GM18951 (cell line): ENCODE results near the gene CDK18.

Experiments used
- POLR2A ChIP-seq: IDR thresholded peaks from 4 replicates; pipeline ENCODE4 v1.6.1; 2011; ENCODE audit warnings: mild to moderate bottlenecking; ENCODE audit not compliant: insufficient read length, insufficient read depth; ENCODE audit errors: extremely low read depth
- in situ Hi-C: fragments of 300-500 bp; cut with MboI; formaldehyde crosslinking; loops from one replicate; pipeline ENCODE4 v1.12.0; 2022; ENCODE audit warnings: low sequenced_read_pairs, mixed read lengths, inconsistent platforms; ENCODE audit not compliant: unreplicated experiment

Gene CDK18

DNA sequence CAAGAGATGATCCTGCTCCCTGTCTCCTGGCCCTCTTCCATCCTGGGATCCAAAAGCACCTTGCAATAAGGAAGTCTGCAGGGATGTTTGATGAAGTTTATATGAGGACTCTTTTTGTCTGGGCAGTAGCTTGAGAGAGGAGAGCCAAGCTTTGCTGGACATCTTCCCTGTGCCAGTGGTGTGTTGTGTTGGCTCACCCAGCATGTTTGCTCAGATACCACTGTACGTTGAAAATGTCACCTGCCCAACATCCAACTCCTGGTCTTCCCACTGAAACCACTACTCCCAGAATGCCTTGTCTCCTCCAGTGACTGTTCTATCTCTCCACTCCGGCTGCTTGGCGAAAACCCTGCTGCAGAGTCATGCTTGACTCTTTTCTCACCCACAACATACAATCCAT is 12.8 kb downstream of the CDK18 start:
- in situ Hi-C loops, result no loop called here
- TF ChIP-seq POLR2A, result no peak

DNA sequence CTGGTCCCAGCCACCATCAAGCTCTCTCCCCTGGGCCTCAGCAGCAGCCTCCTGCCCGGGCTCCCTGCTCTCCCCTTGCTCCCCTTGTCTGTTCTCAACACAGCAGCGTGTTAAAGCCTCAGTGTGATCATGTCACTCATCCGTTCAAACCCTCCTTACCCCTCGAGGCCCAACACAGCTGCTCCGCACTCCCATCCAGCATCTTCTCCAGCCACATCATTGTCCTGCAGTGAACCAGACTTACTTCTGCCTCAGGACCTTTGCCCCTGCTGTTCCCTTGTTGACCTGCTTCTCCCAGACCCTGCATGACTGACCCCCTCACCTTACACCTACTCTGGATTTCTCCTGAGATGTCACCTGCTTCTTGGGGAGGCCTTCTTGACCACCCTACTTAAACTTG is 13.3 kb downstream of the CDK18 start:
- in situ Hi-C loops, result no loop called here
- no peak for TF ChIP-seq POLR2A

DNA sequence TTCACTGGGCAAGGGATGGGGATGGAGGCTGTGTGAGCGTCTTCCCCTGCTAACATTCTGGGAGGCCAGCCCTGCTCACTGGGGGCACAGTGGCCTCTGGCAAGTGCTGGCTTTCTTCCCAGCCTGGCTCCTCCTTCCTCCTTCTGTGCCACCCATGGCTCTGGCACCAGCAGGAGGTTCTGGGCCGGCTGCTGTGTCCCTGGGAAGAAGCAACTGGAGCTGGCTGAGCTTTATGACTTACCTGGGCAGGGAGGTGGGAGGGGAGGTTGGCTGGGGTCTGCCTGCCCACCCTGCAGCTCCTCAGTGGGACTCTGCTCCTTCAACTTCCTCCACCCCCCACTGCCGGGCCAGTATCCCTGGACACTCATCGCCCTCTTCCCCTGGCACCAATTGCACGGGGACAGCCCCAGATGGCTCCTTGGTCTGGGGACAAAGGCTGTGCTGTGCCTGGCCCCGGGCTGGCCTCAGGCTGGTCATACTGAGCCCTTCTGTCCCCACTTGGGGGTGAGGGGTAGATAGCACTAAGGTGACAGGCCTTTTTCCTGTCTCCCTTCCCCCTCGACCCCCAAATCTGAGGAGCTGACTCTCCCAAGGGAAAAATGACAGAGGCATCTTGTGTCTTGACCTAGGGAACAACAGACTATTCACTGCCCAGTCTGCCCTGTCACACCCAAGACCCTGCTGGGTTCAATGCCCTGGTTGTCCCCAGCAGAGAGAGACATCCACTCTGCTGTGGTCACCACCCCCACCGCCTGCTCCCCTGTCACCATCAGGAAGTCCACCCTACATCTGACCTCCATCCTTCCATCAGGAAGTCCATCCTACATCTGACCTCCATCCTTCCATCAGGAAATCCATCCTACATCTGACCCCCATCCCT is 14.4 kb downstream of the CDK18 start:
- in situ Hi-C loops, result no loop called here
- no peak for TF ChIP-seq POLR2A

DNA sequence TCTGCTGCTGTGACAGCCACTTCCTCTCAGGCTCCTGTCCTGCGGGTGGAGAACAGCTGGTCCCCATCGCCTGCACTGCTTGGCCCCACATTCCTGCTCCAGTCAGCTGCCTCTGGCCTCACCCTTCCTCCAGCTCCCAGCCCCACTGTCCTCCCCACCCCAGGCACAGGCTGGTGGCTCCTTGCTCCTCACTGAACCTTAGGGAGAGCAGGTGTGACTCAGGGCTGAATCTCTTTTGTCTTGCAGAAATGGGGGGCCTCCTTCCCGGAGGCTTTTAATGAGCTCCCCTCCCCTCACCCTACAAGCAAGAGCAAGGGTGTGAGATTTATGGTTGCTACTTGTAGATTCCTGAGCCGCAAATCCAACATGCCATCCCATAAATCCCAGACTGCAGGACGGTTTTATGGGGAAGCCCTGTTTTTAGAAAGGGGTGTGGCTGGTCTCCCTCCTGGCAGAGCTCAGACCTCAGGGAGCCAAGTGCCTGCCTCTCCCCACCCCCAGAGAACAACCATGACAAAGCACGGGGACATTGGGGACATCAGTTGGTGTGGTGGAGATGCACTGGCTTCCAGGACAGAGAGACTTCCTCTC is 15.2 kb downstream of the CDK18 start:
- in situ Hi-C loops, result no loop called here
- no peak for TF ChIP-seq POLR2A

DNA sequence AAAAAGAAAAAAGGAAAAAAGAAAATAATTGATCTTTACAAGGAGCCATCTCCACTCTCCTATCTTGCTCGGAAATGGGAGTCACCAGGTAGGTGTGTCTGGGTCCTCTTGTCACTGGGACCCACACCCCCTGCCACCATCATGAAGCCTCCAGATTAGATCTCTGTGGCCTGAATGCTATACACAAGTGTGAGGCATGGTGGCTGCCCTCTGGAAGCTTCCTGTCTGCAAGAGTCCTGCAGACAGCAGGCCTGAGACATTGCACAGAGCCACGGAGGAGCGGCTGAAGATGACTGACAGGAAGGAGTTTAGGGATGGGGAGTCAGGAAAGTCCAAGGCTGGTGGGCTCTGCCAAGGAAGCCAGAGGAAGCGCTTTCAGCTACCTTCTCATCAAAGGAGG is 16.2 kb downstream of the CDK18 start:
- no peak for TF ChIP-seq POLR2A
- in situ Hi-C loops, result no loop called here

DNA sequence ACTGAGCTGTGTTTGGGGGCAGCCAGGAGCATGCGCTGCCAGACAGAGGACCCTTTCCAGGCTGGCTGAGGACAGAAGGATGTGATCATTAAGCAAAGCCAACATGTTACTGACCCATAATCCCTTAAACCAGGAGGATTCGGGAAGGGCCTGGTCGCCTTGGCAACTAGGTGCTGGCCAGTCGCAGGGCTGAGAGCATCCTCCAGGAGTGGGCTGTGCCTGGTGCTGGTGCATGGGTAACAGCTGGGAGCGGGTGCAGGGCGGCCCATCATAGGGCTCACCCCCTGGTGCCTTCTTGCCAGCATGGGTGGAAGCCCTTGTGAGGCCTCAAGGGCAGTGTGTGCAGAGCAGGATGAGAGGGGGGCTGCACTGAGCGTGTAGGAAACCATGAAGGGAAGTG is 17.2 kb downstream of the CDK18 start:
- in situ Hi-C loops, result no loop called here

DNA sequence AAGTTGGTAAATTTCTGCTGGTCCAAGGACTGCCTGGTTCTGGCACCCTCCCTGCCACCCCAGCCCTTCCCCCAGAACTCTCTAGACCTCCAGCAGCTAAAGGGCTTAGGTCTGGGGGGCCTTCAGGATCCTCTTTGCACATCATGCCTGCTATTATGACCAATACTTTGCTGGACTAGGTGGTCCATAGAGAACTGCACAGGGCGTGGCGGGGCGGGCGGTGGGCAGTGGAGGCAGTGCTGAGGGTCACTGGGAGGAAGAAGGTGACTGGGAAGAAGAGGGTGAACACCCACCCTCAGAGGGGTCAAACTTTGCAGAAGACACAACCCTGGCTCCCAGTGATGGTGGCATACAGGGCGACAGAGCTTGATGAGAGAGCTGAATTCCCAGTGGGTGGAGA is 18.2 kb downstream of the CDK18 start:
- in situ Hi-C loops, result no loop called here
- TF ChIP-seq POLR2A, result no peak

More for the DNA sequence above, 17.2 kb downstream of the CDK18 start:
- no peak for TF ChIP-seq POLR2A

DNA sequence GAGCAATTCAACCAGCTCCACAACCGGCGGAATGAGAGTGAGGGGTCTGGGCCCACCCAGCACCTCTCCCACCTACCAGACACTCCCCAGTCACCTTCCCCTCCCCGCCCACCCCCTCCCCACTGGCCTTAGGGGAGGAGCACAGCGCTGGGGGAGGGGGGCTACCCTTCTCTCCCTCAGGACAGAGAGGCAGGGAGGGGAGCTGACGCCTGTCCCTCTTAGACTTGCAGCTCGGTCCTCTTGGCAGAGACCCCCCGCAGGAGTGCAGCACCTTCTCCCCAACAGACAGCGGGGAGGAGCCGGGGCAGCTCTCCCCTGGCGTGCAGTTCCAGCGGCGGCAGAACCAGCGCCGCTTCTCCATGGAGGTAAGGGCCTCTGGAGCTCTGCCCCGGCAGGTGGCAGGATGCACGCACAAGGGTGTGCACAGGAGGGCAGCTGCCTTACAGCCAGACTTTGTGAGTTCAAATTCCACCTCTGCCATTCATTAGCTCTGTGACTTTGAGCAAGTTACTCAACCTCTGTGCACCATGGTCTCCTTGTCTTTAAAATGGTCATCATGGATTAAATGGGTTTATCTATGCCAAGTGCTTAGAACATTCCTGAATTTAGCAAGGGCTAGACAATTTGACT is 18.9 kb downstream of the CDK18 start:
- TF ChIP-seq POLR2A, result no peak
- in situ Hi-C loops, result no loop called here

DNA sequence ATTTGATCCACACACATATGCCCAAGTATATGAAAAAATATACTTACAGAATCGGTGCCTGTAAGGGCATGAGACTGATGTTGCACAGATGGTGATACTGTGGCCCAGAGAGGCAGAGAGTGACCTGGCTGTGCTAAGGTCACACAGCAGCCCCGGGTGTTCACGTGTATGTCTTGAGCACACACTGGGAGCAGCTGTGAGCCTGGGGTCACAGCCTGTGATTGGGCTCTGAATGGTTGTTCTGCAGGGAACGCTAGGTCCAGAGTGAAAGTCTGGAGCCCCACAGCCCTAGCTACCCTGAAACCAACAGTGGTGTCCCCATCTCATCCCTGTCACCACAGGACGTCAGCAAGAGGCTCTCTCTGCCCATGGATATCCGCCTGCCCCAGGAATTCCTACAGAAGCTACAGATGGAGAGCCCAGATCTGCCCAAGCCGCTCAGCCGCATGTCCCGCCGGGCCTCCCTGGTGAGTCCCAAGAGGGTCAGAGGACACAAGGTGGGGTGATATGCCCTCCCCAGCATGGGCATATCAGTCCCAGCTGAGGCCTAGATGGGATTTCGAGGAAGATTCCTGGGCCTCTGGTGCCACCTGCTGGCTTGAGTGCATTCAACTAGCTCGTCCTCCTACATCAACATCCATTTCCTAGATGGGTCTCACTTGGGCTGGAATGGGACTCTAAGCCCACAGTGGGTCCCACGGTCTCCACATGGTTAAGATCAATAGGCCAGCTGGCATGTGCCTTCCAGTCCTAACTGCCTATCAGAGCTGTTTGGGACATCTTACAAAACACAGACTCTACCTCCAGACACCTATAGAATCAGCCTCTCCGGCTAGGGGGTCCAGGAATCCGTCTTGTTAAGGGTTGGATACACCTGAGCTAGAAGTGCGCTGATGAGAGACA is 19.7 kb downstream of the CDK18 start:
- in situ Hi-C loops, result no loop called here
- no peak for TF ChIP-seq POLR2A

DNA sequence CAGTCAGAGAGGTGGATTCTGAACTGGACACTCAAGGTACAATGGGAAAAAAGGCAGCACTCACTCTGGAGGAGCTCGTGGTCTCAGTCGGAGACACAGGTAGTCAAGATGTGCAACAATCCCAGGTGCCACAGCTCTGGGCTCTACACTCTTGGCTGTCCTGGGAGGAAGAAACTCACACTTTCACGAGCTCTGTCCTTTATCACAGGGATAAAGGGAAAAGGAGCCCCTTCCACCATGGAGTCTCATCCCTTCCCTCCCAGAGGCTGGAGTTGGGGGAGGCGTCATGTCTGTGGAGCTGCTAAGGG is 20.3 kb downstream of the CDK18 start:
- in situ Hi-C loops, result no loop called here
- no peak for TF ChIP-seq POLR2A

DNA sequence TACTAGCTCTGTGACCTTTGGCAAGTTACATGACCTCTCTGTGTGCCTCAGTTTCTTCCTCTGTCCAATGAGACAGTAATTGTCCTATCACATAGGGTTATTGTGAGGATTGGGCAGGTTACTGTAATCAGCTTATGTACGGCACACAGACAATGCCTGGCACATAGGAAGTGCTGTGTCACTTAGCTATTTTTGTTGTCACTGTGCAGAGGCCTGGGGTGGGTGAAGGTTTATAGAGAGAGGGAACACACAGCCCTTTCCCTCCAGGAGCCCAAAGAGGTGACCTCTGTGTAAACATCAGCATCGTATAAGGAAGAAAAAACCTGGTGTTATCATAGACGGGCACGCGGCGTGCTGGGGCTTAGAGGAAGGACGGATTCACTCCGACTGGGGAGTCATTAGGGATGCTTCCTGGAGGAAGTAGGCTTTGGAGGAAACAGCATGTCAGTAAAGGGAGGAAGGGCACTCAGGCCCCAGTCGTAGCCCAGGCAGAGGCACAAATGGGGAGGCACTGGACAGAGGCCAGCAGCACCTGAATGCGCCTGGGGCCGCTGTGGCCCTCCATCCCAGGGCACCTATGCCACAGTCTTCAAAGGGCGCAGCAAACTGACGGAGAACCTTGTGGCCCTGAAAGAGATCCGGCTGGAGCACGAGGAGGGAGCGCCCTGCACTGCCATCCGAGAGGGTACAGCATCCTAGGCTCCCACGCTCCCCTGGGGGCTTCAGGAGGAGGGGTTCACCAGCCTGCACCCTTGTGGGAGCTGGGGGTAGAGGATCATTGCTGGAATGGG is 21.2 kb downstream of the CDK18 start:
- no peak for TF ChIP-seq POLR2A
- in situ Hi-C loops, result no loop called here

DNA sequence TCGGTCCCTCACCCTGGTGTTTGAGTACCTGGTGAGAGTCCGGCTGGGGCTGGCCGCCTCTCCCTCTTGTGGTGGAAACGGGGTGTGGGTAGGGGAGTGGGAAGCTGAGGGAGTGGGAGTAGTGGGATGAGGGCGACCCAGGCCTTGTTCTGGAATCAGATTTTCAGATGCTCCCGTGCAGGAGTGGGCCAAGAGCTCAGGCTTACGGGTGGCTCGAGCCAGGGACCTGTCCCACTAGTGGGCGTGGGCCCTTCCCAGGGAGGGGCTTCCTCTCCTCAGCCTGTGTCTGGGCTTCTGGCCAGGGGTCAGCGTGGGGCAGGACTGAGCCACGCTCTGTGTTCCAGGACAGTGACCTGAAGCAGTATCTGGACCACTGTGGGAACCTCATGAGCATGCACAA is 22.0 kb downstream of the CDK18 start:
- in situ Hi-C loops, result no loop called here
- TF ChIP-seq POLR2A, result no peak
